ENCODE results near the gene CUBN.
A peak's percentile ranks its signal among the peaks of the same experiment; 100 is the strongest.

The CUBN gene

GRCh38 chr10:16811765-16812164 lies 317.8 kb downstream of the CUBN start:
- DNase-seq, result no peak

- DNase-seq, result no peak
These were observed 318.3 kb downstream of the CUBN start for GRCh38 chr10:16811292-16811691.

GRCh38 chr10:16809074-16809718 lies 320.4 kb downstream of the CUBN start:
- peak; percentile 64 for DNase-seq

GRCh38 chr10:16804123-16804522 lies 325.5 kb downstream of the CUBN start:
- DNase-seq, result no peak

GRCh38 chr10:16803464-16803863 lies 326.1 kb downstream of the CUBN start:
- DNase-seq, result no peak

GRCh38 chr10:16799621-16800020 lies 330.0 kb downstream of the CUBN start:
- no peak for DNase-seq

- DNase-seq, result no peak
These were observed 331.0 kb downstream of the CUBN start for GRCh38 chr10:16798571-16798970.

- no peak for DNase-seq
These were observed 334.1 kb downstream of the CUBN start for GRCh38 chr10:16795410-16796073.

- no peak for DNase-seq
These were observed 335.6 kb downstream of the CUBN start for GRCh38 chr10:16794005-16794404.

GRCh38 chr10:16792675-16793074 lies 336.9 kb downstream of the CUBN start:
- DNase-seq, result no peak

- no peak for DNase-seq
These were observed 339.8 kb downstream of the CUBN start for GRCh38 chr10:16789765-16790164.

- DNase-seq, result no peak
These were observed 340.4 kb downstream of the CUBN start for GRCh38 chr10:16789261-16789660.

- DNase-seq, result no peak
These were observed 340.8 kb downstream of the CUBN start for GRCh38 chr10:16788778-16789177.

GRCh38 chr10:16788125-16788524 lies 341.5 kb downstream of the CUBN start:
- DNase-seq, result peak; percentile 61

- DNase-seq, result peak; percentile 90
These were observed 342.2 kb downstream of the CUBN start for GRCh38 chr10:16787361-16787791.

GRCh38 chr10:16780338-16780880 lies 349.2 kb downstream of the CUBN start:
- no peak for DNase-seq

GRCh38 chr10:16779384-16779915 lies 350.2 kb downstream of the CUBN start:
- DNase-seq, result peak; percentile 60

GRCh38 chr10:16777473-16778370 lies 351.9 kb downstream of the CUBN start:
- DNase-seq, result peak; percentile 70

GRCh38 chr10:16776896-16777295 lies 352.7 kb downstream of the CUBN start:
- no peak for DNase-seq
